Subcutaneous adipose tissue (tissue), 4 donors: Measurements from ENCODE around the gene ALAS2. TPM values are rescaled to one million over a fixed set of nuclear protein-coding genes. Genes with fewer than 3 reads are reported as not detected.

Source experiments
- CTCF ChIP-seq: fragments of 450-650 bp; IDR thresholded peaks from one replicate; pipeline ENCODE4 v1.5.1; 2016; ENCODE audit warnings: low read depth, mild to moderate bottlenecking, control low read depth, antibody characterized with exemption, moderate library complexity
- total RNA-seq, 4 donors: library from RNA; depleted of rRNA; stranded (reverse); fragments of >200 nt; gene quantifications; one replicate each; pipeline ENCODE4 v1.1.0, GENCODE V29; 2016

ALAS2 gene
- total RNA-seq, 4 donors from 2014 or later, result 2.6 to 3.5 TPM; not detected in 2

GRCh38 chrX:55011294-55011693, 19.5 kb downstream of the ALAS2 start:
- TF ChIP-seq CTCF, result no peak

DNA sequence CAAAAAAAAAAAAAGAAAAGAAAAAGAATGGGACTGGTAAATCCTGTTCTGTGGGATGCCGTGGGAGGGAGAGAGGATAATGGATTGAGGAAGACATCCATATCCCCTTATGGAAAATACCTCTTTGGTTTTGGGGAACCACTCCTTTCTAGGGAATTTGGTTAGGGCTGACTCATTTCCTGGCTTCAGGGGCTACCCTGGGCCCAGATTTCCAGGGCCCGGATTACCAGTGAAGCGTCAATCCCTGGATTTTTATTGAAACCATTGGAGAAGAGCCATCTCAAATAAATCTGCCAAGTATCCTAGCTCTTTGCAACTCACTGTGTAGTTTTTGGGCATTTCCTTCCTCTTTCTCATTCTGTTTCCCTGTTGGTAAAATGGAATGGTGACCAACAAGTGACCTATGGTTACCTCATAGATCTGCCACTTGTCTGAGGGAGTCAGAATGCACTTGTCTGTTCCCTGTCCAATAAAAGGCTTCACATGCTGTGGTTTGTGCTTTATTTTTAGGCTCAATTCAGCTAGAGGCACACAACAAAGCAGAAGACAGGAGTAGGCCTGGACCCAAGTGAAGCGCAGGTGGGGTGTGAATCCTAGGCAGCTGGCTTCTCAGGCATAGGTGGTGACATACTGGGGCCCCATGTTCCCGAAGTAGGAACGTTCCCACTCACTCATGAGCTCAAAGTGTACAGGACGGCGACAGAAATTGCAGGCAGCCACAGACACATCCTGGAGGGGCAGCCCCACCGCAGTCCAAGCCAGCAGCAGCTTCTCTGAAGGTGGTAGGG, 22.0 kb downstream of the ALAS2 start:
- no peak for TF ChIP-seq CTCF

- no peak for TF ChIP-seq CTCF
These were observed 23.1 kb downstream of the ALAS2 start for GRCh38 chrX:55007656-55008055.

DNA sequence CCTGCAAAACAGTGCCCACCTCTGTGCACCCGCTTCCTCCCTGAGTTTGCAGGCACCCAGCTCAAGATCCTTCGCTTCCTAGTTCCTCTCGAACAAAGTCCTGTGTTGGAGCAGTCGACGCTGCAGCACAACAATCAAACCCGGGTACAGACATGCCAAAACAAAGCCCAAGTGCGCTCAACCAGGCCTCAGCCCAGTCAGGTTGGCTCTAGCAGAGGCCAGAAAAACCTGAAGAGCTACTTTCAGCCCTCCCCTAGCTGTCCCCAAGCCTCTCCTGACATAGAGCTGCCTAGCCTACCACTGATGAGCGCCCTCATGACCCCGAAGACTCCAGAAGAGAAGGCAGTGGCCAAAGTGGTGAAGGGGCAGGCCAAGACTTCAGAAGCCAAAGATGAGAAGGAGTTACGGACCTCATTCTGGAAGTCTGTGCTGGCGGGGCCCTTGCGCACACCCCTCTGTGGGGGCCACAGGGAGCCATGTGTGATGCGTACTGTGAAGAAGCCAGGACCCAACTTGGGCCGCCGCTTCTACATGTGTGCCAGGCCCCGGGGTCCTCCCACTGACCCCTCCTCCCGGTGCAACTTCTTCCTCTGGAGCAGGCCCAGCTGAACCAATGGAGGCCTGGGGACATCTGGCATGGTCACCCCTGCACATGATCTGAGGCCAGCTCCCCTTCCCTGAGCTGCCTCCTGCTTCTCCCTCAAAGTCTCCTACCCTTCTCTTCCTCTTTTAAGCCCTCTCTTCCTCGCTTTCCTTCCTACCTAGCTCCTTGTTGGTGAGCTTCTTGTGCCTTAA, 23.8 kb downstream of the ALAS2 start:
- TF ChIP-seq CTCF, result no peak

GRCh38 chrX:55005256-55005655, 25.5 kb downstream of the ALAS2 start:
- no peak for TF ChIP-seq CTCF

- no peak for TF ChIP-seq CTCF
These were observed 26.5 kb downstream of the ALAS2 start for GRCh38 chrX:55004231-55004630.
